H9 (cell line): Measurements from ENCODE around the gene TMC3. TPM values are rescaled to one million over a fixed set of nuclear protein-coding genes. Genes with fewer than 3 reads are reported as not detected.

ENCODE experiments used
- DNase-seq: peaks from one replicate; pipeline ENCODE4 v3.0.0-alpha.2; 2017
- H2AFZ ChIP-seq: one replicate; pipeline ENCODE4 v1.6.1; 2013; ENCODE audit warnings: mild to moderate bottlenecking, low read length, control low read depth, moderate library complexity
- H2AK5ac ChIP-seq: 2 replicates; pipeline ENCODE4 v1.6.1; 2013; ENCODE audit warnings: low read length, control low read depth, mixed read lengths; ENCODE audit not compliant: insufficient read length
- H2BK120ac ChIP-seq: one replicate; pipeline ENCODE4 v1.6.1; 2013; ENCODE audit warnings: low read depth, mild to moderate bottlenecking, low read length, control low read depth, inconsistent platforms; ENCODE audit not compliant: poor library complexity, severe bottlenecking
- H2BK12ac ChIP-seq: 2 replicates; pipeline ENCODE4 v1.6.1; 2013; ENCODE audit warnings: low read length, control low read depth, mixed read lengths, low read depth; ENCODE audit not compliant: insufficient read length
- H2BK15ac ChIP-seq: 2 replicates; pipeline ENCODE4 v1.6.1; 2013; ENCODE audit warnings: low read depth, low read length, control low read depth
- H2BK20ac ChIP-seq: one replicate; pipeline ENCODE4 v1.6.1; 2013; ENCODE audit warnings: low read depth, mild to moderate bottlenecking, low read length, control low read depth, inconsistent platforms; ENCODE audit not compliant: poor library complexity, severe bottlenecking
- H2BK5ac ChIP-seq: 2 replicates; pipeline ENCODE4 v1.6.1; 2013; ENCODE audit warnings: low read length, control low read depth, mixed read lengths; ENCODE audit not compliant: insufficient read length
- H3K14ac ChIP-seq: 2 replicates; pipeline ENCODE4 v1.6.1; 2013; ENCODE audit warnings: low read length, control low read depth; ENCODE audit not compliant: insufficient read depth
- H3K18ac ChIP-seq: 2 replicates; pipeline ENCODE4 v1.6.1; 2013; ENCODE audit warnings: low read depth, mild to moderate bottlenecking, mixed read lengths, low read length, control low read depth; ENCODE audit not compliant: insufficient read length
- H3K23ac ChIP-seq: 2 replicates; pipeline ENCODE4 v1.6.1; 2013; ENCODE audit warnings: low read length, control low read depth, mixed read lengths, low read depth; ENCODE audit not compliant: insufficient read length
- H3K23me2 ChIP-seq: 2 replicates; pipeline ENCODE4 v1.6.1; 2013; ENCODE audit warnings: low read depth, mild to moderate bottlenecking, mixed read lengths, low read length, control low read depth; ENCODE audit not compliant: insufficient read length, poor library complexity, severe bottlenecking
- H3K27ac ChIP-seq: 2 replicates; pipeline ENCODE4 v1.5.1; 2013; ENCODE audit warnings: low read length, control low read depth, mixed read lengths, low read depth; ENCODE audit not compliant: insufficient read length
- H3K27me3 ChIP-seq: 2 replicates; pipeline ENCODE4 v1.6.1; 2013; ENCODE audit warnings: low read length, control low read depth, inconsistent platforms; ENCODE audit not compliant: insufficient read depth
- H3K4ac ChIP-seq: 2 replicates; pipeline ENCODE4 v1.6.1; 2013; ENCODE audit warnings: low read depth, mild to moderate bottlenecking, control low read depth, inconsistent platforms, low read length, moderate library complexity
- H3K4me1 ChIP-seq: 2 replicates; pipeline ENCODE4 v1.6.1; 2013; ENCODE audit warnings: low read length, control low read depth, inconsistent platforms; ENCODE audit not compliant: insufficient read depth
- H3K4me2 ChIP-seq: 2 replicates; pipeline ENCODE4 v1.6.1; 2013; ENCODE audit warnings: low read length, control low read depth, mixed read lengths; ENCODE audit not compliant: insufficient read length, insufficient read depth
- H3K56ac ChIP-seq: 2 replicates; pipeline ENCODE4 v1.6.1; 2013; ENCODE audit warnings: low read depth, mild to moderate bottlenecking, mixed read lengths, low read length, control low read depth; ENCODE audit not compliant: insufficient read length
- H3K79me1 ChIP-seq: 2 replicates; pipeline ENCODE4 v1.6.1; 2013; ENCODE audit warnings: low read depth, mild to moderate bottlenecking, moderate library complexity, low read length, control low read depth, inconsistent platforms; ENCODE audit not compliant: insufficient read depth, poor library complexity, severe bottlenecking
- H3K79me2 ChIP-seq: 2 replicates; pipeline ENCODE4 v1.6.1; 2013; ENCODE audit warnings: low read length, control low read depth, inconsistent platforms; ENCODE audit not compliant: insufficient read depth
- H3K9ac ChIP-seq: 2 replicates; pipeline ENCODE4 v1.6.1; 2013; ENCODE audit warnings: low read length, control low read depth, mixed read lengths; ENCODE audit not compliant: insufficient read length; ENCODE audit errors: extremely low read depth
- H3K9me3 ChIP-seq: one replicate; pipeline ENCODE4 v1.6.1; 2013; ENCODE audit warnings: low read depth, low read length, inconsistent platforms; ENCODE audit not compliant: control insufficient read depth
- H3T11ph ChIP-seq: one replicate; pipeline ENCODE4 v1.6.1; 2013; ENCODE audit warnings: mild to moderate bottlenecking, low read length, control low read depth, inconsistent platforms
- H4K20me1 ChIP-seq: one replicate; pipeline ENCODE4 v1.6.1; 2013; ENCODE audit not compliant: control insufficient read depth, insufficient read length, insufficient read depth
- H4K5ac ChIP-seq: 2 replicates; pipeline ENCODE4 v1.6.1; 2013; ENCODE audit warnings: low read depth, mild to moderate bottlenecking, mixed read lengths, low read length, control low read depth; ENCODE audit not compliant: insufficient read length
- H4K8ac ChIP-seq: replicated peaks from 2 replicates; pipeline ENCODE4 v1.6.1; 2013; ENCODE audit warnings: low read length, control low read depth, mixed read lengths, low read depth; ENCODE audit not compliant: insufficient read length
- H4K91ac ChIP-seq: 2 replicates; pipeline ENCODE4 v1.6.1; 2013; ENCODE audit warnings: low read depth, mild to moderate bottlenecking, moderate library complexity, mixed read lengths, low read length, control low read depth; ENCODE audit not compliant: insufficient read length
- H3K27ac Mint-ChIP-seq, 3 experiments: 2 replicates in 2 of 3; 3 replicates in 1 of 3; pipeline ENCODE4 v1.8.0; 2020 to 2021; ENCODE audit warnings: mixed read lengths in 3 of 3, mild to moderate bottlenecking in 1 of 3, moderate library complexity in 1 of 3
- H3K27me3 Mint-ChIP-seq: 2 replicates; pipeline ENCODE4 v1.8.0; 2021; ENCODE audit warnings: low read depth, mild to moderate bottlenecking, moderate library complexity, mixed read lengths
- H3K36me3 Mint-ChIP-seq, 3 experiments: 2 replicates in 2 of 3; 3 replicates in 1 of 3; pipeline ENCODE4 v1.8.0; 2020 to 2021; ENCODE audit warnings: low read depth in 3 of 3, mixed read lengths in 3 of 3; ENCODE audit not compliant: insufficient read depth in 1 of 3
- H3K4me1 Mint-ChIP-seq, 2 experiments: 2 replicates each; pipeline ENCODE4 v1.8.0; 2020; ENCODE audit warnings: mixed read lengths in 2 of 2
- H3K4me3 Mint-ChIP-seq, 2 experiments: 2 replicates in 1 of 2; 3 replicates in 1 of 2; pipeline ENCODE4 v1.8.0; 2020 to 2021; ENCODE audit warnings: mild to moderate bottlenecking in 2 of 2, mixed read lengths in 2 of 2, moderate library complexity in 1 of 2
- H3K9me3 Mint-ChIP-seq, 2 experiments: 2 replicates in 1 of 2; 3 replicates in 1 of 2; pipeline ENCODE4 v1.8.0; 2020; ENCODE audit warnings: mild to moderate bottlenecking in 2 of 2, mixed read lengths in 2 of 2, moderate library complexity in 1 of 2
- WGBS: extraction: QIAGEN DNeasy Blood & Tissue Kit; methylation state at CpG from one replicate; pipeline ENCODE4 v1.1.7; 2013; ENCODE audit warnings: missing lambda C conversion rate, low lambda C conversion rate, mixed read lengths; ENCODE audit not compliant: insufficient read length; ENCODE audit errors: extremely low coverage; 5-methylcytosine and 5-hydroxymethylcytosine counted together
- total RNA-seq: library from RNA; stranded (reverse); gene quantifications from 2 replicates; pipeline ENCODE4 v1.2.1, GENCODE V29; 2021
- TF ChIP-seq, protein P1 (sequence below): fragments of 200-600 bp; sonication (generic); conservative IDR thresholded peaks from 3 replicates; pipeline ENCODE4 v1.8.0; 2021; ENCODE audit warnings: antibody characterized with exemption, mild to moderate bottlenecking

Gene TMC3
- total RNA-seq, 1 experiment from 2014 or later, result not detected

DNA sequence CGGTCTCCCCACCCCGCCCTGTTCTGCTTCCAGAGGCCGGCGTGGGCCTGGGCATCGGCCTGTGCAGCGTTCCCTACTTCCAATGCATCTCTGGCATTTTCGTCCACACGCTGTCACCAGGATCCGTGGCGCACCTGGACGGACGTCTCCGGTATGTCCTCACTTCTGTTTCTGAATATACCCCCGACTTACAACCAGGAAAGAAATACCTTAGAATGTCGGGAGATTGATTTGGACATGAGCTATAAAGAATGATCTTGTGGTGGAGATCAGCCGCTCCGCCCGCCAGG, 91.5 kb downstream of the TMC3 start:
- H3K9ac ChIP-seq, result no peak overlapping the region
- TF ChIP-seq, protein P1, sequence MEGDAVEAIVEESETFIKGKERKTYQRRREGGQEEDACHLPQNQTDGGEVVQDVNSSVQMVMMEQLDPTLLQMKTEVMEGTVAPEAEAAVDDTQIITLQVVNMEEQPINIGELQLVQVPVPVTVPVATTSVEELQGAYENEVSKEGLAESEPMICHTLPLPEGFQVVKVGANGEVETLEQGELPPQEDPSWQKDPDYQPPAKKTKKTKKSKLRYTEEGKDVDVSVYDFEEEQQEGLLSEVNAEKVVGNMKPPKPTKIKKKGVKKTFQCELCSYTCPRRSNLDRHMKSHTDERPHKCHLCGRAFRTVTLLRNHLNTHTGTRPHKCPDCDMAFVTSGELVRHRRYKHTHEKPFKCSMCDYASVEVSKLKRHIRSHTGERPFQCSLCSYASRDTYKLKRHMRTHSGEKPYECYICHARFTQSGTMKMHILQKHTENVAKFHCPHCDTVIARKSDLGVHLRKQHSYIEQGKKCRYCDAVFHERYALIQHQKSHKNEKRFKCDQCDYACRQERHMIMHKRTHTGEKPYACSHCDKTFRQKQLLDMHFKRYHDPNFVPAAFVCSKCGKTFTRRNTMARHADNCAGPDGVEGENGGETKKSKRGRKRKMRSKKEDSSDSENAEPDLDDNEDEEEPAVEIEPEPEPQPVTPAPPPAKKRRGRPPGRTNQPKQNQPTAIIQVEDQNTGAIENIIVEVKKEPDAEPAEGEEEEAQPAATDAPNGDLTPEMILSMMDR, result no peak
- no peak overlapping the region for H2AFZ ChIP-seq
- H3K4ac ChIP-seq, result no peak overlapping the region
- H3K4me1 ChIP-seq, result no peaks in the 10 kb centered on the region
- H3K9me3 Mint-ChIP-seq, result peaks cover 13 to 16% of the 10 kb centered on the region in 2 experiments
- DNase-seq, result no peak
- no peak overlapping the region for H3T11ph ChIP-seq
- H2BK120ac ChIP-seq, result no peak overlapping the region
- H4K8ac ChIP-seq, result no peak overlapping the region
- H4K91ac ChIP-seq, result no peak overlapping the region
- WGBS, result no CpG with 5 or more reads among the region's 18 CpGs
- H3K56ac ChIP-seq, result no peak overlapping the region
- no peak overlapping the region for H3K14ac ChIP-seq
- H3K23me2 ChIP-seq, result no peaks in the 10 kb centered on the region
- H3K27ac ChIP-seq, result no peak overlapping the region
- no peak overlapping the region for H2BK12ac ChIP-seq
- H2BK20ac ChIP-seq, result no peak overlapping the region
- H3K36me3 Mint-ChIP-seq, result peaks cover 0 to 7% (median 2%) of the 10 kb centered on the region in 3 experiments; a peak in 4 of 7 replicates
- no peak overlapping the region for H3K4me2 ChIP-seq
- no peaks in the 10 kb centered on the region for H4K20me1 ChIP-seq
- peaks cover 4% of the 10 kb centered on the region for H3K9me3 ChIP-seq
- H3K18ac ChIP-seq, result no peak overlapping the region
- no peak overlapping the region; a peak in 1 of 7 replicates for H3K27ac Mint-ChIP-seq
- no peaks in the 10 kb centered on the region for H3K79me1 ChIP-seq
- no peak overlapping the region for H2BK5ac ChIP-seq
- H3K4me1 Mint-ChIP-seq, result 0 out of 4 replicates have a peak, but pooled peaks cover 0 to 2% of the 10 kb centered on the region in 2 experiments
- H3K79me2 ChIP-seq, result no peaks in the 10 kb centered on the region
- H3K27me3 Mint-ChIP-seq, result peaks cover 4% of the 10 kb centered on the region
- no peak overlapping the region for H4K5ac ChIP-seq
- no peak overlapping the region for H2AK5ac ChIP-seq
- H3K23ac ChIP-seq, result no peak overlapping the region
- H2BK15ac ChIP-seq, result no peak overlapping the region
- no peak overlapping the region for H3K4me3 Mint-ChIP-seq
- no peaks in the 10 kb centered on the region for H3K27me3 ChIP-seq
